NCI-H82 treated with DMSO at 0.1 percent for 48 hours (cell line): Measurements from ENCODE around the gene HTR3C.
"Not testable (repeated sequence)": the region's sequence is repeated elsewhere in the genome, so short reads cannot be mapped to it uniquely, and the experiment has no call there.

ENCODE experiments used
- DNase-seq: peaks from one replicate; lab custom pipeline; 2025; ENCODE audit not compliant: unreplicated experiment; lab: John Stamatoyannopoulos, UW

HTR3C gene, protein sequence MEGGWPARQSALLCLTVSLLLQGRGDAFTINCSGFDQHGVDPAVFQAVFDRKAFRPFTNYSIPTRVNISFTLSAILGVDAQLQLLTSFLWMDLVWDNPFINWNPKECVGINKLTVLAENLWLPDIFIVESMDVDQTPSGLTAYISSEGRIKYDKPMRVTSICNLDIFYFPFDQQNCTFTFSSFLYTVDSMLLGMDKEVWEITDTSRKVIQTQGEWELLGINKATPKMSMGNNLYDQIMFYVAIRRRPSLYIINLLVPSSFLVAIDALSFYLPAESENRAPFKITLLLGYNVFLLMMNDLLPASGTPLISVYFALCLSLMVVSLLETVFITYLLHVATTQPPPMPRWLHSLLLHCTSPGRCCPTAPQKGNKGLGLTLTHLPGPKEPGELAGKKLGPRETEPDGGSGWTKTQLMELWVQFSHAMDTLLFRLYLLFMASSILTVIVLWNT

GRCh38 chr3:184052767-184053166 is at the start of gene HTR3C:
Gene HTR3C, plus strand, starts transcription at chr3:184053047. Its CDS starts 34 bp downstream, at chr3:184053081.
- DNase-seq, result no peak

- DNase-seq, result no peak
These were observed 49.5 kb upstream of the HTR3C start for GRCh38 chr3:184003187-184003967.

- DNase-seq, result no peak
These were observed 48.4 kb upstream of the HTR3C start for GRCh38 chr3:184004476-184004875.

DNA sequence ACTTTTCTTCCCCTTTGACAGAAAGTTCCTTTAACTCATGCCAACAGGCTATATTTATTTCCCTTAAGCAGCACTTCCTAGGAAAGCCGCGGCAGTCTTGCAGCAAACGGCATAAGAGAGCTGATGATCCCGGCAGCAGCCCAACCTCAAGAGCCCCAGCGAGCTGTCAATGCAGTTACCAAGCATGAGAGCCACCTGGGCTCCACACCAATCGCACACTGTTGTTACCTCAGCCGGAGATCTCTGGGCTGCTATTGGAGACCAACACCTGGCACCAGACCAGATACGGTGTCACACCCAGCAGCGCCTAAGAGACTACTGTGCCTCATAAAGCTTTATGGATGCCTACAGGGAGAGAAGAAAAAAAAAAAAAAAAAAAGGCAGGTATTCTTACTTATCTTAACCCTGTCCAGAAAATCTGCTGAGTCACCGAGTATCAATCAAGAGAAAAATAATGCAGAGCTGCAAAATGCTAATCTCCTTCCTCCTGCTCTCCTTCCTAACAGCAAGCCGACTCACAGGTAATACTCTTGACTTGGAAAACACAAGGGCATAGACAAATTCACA is 46.8 kb upstream of the HTR3C start:
- peak; percentile 60 for DNase-seq

DNA sequence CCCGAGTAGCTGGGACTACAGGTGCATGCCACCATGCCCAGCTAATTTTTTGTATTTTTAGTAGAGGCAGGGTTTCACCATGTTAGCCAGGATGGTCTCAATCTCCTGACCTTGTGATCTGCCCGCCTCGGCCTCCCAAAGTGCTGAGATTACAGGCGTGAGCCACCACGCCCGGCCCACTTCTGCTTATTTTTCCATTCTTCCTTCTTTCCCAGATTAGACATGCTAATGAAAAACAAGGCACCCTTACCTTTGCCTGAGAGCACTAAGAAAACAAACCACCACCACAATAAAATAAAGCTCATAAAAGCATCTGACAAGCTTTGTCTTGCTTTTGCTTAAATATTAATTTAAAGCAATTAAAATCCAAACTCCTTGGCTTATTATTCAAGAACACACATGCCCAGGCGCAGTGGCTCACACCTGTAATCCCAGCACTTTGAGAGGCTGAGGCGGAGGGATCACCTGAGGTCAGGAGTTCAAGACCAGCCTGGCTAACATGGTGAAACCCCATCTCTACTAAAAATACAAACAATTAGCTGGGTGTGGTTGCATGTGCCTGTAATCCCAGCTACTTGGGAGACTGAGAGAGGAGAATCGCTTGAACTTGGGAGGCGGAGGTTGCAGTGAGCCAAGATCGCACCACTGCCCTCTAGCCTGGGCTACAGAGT is 45.6 kb upstream of the HTR3C start:
- not testable (repeated sequence) for DNase-seq

- DNase-seq, result no peak
These were observed 44.7 kb upstream of the HTR3C start for GRCh38 chr3:184008161-184008560.

- DNase-seq, result no peak
These were observed 41.5 kb upstream of the HTR3C start for GRCh38 chr3:184011230-184011876.

DNA sequence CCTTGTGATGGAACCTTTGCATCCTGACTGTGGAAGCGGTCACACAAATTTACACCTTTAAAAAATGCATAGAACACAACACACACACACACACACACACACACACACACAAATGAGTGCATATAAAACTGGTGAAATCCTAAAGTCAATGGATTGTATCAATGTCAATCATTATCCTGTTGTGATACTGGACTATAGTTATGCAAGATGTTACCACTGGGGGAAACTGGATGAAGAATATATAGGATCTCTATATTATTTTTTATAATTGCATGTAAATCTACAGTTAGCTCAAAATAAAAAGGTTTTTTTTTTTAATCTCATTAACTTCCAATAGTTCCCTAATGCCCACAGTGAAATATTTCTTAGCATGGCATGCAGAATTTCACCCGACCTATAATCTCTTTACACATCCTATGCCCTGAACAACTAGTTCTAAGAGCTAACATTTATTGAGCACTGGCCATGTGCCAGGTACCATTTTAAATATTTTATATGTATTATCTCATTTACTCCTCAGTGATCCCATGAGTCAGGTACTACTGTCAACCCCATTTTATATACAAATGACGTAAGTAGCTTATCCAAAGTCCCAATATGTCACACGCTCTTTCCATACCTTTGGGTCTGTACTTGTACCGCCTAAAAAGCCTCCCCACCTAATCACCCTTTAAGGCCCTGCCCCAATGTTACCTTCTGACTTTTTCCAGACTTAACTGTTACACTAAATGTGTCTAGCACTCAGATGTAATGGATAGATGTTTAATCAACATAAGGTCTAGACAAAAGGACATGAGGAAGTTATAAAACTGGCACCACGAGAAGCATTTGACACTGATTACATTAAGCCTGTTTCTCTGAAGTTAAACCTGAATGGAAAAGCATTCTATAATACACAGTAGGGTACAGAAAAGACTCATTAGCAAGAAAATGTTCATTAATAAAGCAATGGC is 40.6 kb upstream of the HTR3C start:
- peak; percentile 32 for DNase-seq

DNA sequence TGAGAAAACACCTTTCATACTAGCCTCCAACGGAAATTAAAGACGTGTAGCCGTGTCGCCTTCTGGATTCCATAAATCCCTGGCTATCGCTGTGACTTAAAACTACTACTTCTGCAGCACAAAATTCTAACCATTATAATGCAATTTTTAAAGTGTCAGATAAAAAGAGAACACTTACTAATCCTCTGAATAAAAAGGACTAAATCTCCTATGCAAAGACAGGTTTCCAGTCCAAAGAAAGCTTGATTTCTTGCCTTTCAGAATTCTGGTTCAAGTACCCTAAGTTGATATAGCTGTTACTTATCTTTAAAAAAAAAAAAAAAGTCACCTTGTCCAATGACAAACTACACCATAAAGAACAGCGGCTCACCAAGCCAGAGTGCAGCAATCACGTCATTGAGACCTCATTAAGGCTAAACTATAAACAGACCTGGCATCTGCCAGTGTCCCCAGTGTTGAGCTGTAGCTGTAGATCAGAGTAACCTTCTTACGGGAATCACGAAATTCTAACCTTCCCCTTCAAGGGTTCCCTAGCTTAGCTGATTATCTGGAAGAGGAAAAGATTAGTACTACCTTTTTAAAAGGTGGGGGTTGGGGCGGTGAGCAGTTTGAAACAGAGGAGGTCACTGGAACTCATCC is 37.3 kb upstream of the HTR3C start:
- peak; percentile 96 for DNase-seq

DNA sequence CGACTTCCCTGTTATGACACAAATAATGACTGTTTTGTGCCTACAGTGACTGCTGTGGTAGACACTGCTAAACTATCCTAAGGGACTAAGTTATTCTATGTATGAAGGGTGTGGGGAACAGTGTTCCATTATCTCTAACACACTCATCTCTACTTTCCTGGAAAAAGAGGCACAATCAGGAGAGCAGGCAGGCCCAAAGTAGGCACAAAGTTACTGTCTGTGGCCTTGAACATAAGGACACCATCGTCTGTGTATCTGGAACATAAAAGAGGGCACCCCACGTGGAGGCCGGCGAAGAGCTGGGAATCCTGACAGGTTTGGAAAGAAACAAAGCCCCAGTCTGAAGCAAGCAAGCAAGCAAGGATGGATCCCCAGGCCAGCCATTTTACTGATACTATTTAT is 36.7 kb upstream of the HTR3C start:
- DNase-seq, result no peak

- peak; percentile 38 for DNase-seq
These were observed 35.8 kb upstream of the HTR3C start for GRCh38 chr3:184016811-184017671.

GRCh38 chr3:184017672-184018423 is 35.0 kb upstream of the HTR3C start, which contains the start of gene ABCC5:
Gene ABCC5, minus strand, starts transcription at chr3:184017884. Its CDS starts 3,492 bp downstream, at chr3:184014392.
- peak; percentile 95 for DNase-seq

- DNase-seq, result no peak
These were observed 34.3 kb upstream of the HTR3C start for GRCh38 chr3:184018424-184018973.

DNA sequence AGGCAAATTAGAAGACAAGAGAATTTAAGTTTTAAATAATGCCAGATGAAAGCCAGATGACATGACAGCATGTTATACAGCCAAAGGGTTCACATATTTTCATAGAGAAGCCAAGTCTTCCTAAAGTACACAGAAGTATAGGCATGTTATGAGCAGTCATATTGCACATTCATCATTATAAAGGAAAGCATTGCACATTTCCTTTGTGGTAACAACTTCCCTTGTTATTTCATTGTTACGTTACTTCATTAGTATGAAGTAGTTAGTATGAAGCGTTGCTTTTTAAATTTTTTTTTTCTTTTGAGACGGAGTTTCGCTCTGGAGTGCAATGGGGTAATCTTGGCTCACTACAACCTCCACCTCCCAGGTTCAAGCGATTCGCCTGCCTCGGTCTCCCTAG is 30.5 kb upstream of the HTR3C start:
- no peak for DNase-seq

- not testable (repeated sequence) for DNase-seq
These were observed 27.6 kb upstream of the HTR3C start for GRCh38 chr3:184025256-184025655.

GRCh38 chr3:184028275-184028890 is 24.5 kb upstream of the HTR3C start:
- not testable (repeated sequence) for DNase-seq

- DNase-seq, result no peak
These were observed 23.4 kb upstream of the HTR3C start for GRCh38 chr3:184029443-184029842.
